ENCODE data around the gene KDM5B. TPM values are rescaled to one million over a fixed set of nuclear protein-coding genes. Genes with fewer than 3 reads are reported as not detected.

KDM5B gene
- total RNA-seq, 1 experiment from 2014 or later: 44.6 TPM

DNA sequence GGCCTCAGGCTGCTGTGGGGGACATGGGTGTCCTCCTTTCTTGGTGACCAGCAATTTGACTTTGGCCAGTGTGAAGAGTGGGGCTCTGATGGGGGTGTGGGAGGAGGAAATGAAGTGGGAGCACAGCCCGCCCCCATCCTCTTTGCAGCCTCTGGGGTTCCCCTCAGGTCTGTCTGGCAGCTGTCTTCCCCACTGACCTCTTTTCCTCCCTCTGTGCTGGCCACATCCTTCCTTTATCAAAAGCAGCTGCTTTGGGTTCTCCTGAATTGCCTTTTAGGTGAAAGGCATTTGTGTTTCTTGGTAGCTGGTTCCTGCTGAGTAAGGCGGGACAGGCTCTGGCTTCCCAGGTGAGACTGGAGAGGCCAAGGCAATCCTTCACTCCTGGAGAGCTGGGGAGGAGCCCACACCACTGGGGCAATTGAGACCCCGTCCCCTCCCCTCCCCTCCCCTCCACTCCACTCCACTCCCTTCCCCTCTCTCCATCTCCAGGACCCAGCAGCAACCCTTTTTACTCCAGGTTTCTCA is 27.4 kb upstream of the KDM5B start:
- TF ChIP-seq, protein P1, sequence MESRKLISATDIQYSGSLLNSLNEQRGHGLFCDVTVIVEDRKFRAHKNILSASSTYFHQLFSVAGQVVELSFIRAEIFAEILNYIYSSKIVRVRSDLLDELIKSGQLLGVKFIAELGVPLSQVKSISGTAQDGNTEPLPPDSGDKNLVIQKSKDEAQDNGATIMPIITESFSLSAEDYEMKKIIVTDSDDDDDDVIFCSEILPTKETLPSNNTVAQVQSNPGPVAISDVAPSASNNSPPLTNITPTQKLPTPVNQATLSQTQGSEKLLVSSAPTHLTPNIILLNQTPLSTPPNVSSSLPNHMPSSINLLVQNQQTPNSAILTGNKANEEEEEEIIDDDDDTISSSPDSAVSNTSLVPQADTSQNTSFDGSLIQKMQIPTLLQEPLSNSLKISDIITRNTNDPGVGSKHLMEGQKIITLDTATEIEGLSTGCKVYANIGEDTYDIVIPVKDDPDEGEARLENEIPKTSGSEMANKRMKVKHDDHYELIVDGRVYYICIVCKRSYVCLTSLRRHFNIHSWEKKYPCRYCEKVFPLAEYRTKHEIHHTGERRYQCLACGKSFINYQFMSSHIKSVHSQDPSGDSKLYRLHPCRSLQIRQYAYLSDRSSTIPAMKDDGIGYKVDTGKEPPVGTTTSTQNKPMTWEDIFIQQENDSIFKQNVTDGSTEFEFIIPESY (IDR thresholded peaks at IDR 0.05; ENCODE audit: extremely low read depth, insufficient replicate concordance, low read length): no peak
- TF ChIP-seq EGR1 (IDR thresholded peaks at IDR 0.05; ENCODE audit: low read depth): no peak
- TF ChIP-seq POLR2AphosphoS5 (IDR thresholded peaks at IDR 0.05; ENCODE audit: low read depth, low read length): no peak
- no peak for TF ChIP-seq JUND (IDR thresholded peaks at IDR 0.05)
- no peak for TF ChIP-seq CBX3 (IDR thresholded peaks at IDR 0.05; ENCODE audit: low read depth)
- no peak for TF ChIP-seq EZH2 (IDR thresholded peaks at IDR 0.05)
- TF ChIP-seq, protein P2, sequence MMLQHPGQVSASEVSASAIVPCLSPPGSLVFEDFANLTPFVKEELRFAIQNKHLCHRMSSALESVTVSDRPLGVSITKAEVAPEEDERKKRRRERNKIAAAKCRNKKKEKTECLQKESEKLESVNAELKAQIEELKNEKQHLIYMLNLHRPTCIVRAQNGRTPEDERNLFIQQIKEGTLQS (IDR thresholded peaks at IDR 0.05): no peak
- no peak for ATAC-seq
- Histone ChIP-seq H3K4me3 (replicated peaks in 1 of 2; ENCODE audit: low read depth in 1 of 2, low read length in 2 of 2) (no peak overlapping the region), H3K27ac (ENCODE audit: low read depth, low read length) (no peak overlapping the region), H2AFZ (ENCODE audit: low read depth, low read length, poor library complexity, severe bottlenecking) (no peak overlapping the region), H3K4me1 (ENCODE audit: control insufficient read depth in 1 of 2, insufficient read depth in 2 of 2, low read length in 2 of 2) (peaks cover 0 to 4% of the 10 kb centered on the region in 2 experiments; a peak in 1 of 4 replicates), H3K9ac (ENCODE audit: low read length) (no peak overlapping the region), H3K79me2 (ENCODE audit: insufficient read depth, low read length) (no peaks in the 10 kb centered on the region), H3K9me2 (ENCODE audit: insufficient read depth) (no peaks in the 10 kb centered on the region), H3K36me3 (ENCODE audit: control insufficient read depth in 1 of 2, insufficient read depth in 2 of 2, low read length in 2 of 2) (no peaks in the 10 kb centered on the region), H3K27me3 (ENCODE audit: insufficient read depth, low read length) (peaks cover 5% of the 10 kb centered on the region; the same call in 1 of the 2 replicates), H3K9me3 (ENCODE audit: control insufficient read depth in 1 of 2, insufficient read depth in 1 of 2, low read depth in 1 of 2, low read length in 2 of 2) (no peaks in the 10 kb centered on the region), H4K20me1 (ENCODE audit: insufficient read depth) (no peaks in the 10 kb centered on the region), H3K4me2 (ENCODE audit: low read length) (no peak overlapping the region)
- BruUV-seq (replicated peaks): no TSS peak
- no peak for DNase-seq (ENCODE audit: low read depth, low spot score)
- intact Hi-C loops (cut with micrococcal nuclease): no loop called here
- RAD21 ChIA-PET (ENCODE audit: low non-redundant PET in 1 of 2, low total read pairs in 2 of 2, uncharacterized antibody in 2 of 2, unreplicated experiment in 2 of 2): no interaction called here
- POLR2A ChIA-PET: interaction anchor here (1.0 to 1.8 kb wide), 2 partner anchors 23 to 24 kb away, joined by 3 to 4 read pairs; no protein-coding TSS in a partner anchor
- CTCF ChIA-PET: no interaction called here

Measured in HCT116 (cell line).